HepG2 (cell line): ENCODE results near the gene ZNF174. TPM values are rescaled to one million over a fixed set of nuclear protein-coding genes. Genes with fewer than 3 reads are reported as not detected.

Experiments
- ARHGAP35 ChIP-seq: sonication (generic); formaldehyde crosslinking; IDR thresholded peaks from 2 replicates; pipeline ENCODE4 v1.9.0; 2022; ENCODE audit warnings: mild to moderate bottlenecking, inconsistent platforms, moderate library complexity, missing genetic modification reagents, borderline replicate concordance
- BHLHE40 ChIP-seq: IDR thresholded peaks from 2 replicates; pipeline ENCODE4 v1.6.1; 2011; ENCODE audit warnings: low read length, improper control_type of control experiment
- CERS6 ChIP-seq: sonication (generic); formaldehyde crosslinking; IDR thresholded peaks from 2 replicates; pipeline ENCODE4 v1.5.0; 2020; ENCODE audit warnings: missing genetic modification reagents
- ETV5 ChIP-seq: IDR thresholded peaks from 2 replicates; pipeline ENCODE4 v1.6.1; 2018; ENCODE audit warnings: missing biosample characterization, missing genetic modification reagents, inconsistent platforms, borderline replicate concordance
- ETV6 ChIP-seq: sonication (generic); formaldehyde crosslinking; conservative IDR thresholded peaks from 2 replicates; pipeline ENCODE4 v1.4.0; 2020; ENCODE audit warnings: missing genetic modification reagents
- FOXO1 ChIP-seq: sonication (generic); formaldehyde crosslinking; IDR thresholded peaks from 2 replicates; pipeline ENCODE4 v1.4.0; 2020; ENCODE audit warnings: missing genetic modification reagents
- FOXO4 ChIP-seq: sonication (generic); formaldehyde crosslinking; conservative IDR thresholded peaks from 2 replicates; pipeline ENCODE4 v1.8.1; 2023; ENCODE audit warnings: missing genetic modification reagents
- JUND ChIP-seq: sonication (generic); formaldehyde crosslinking; IDR thresholded peaks from 2 replicates; pipeline ENCODE4 v1.8.0; 2022; ENCODE audit warnings: mild to moderate bottlenecking, missing genetic modification reagents
- MLX ChIP-seq: IDR thresholded peaks from 2 replicates; pipeline ENCODE4 v1.6.1; 2016
- MNT ChIP-seq: fragments of 450-650 bp; IDR thresholded peaks from 2 replicates; pipeline ENCODE4 v1.6.1; 2016
- PLSCR1 ChIP-seq: sonication (generic); formaldehyde crosslinking; IDR thresholded peaks from 2 replicates; pipeline ENCODE4 v1.5.0; 2020; ENCODE audit warnings: missing genetic modification reagents, mild to moderate bottlenecking, borderline replicate concordance
- RAD51 ChIP-seq: fragments of 450-650 bp; IDR thresholded peaks from 2 replicates; pipeline ENCODE4 v1.6.1; 2016; ENCODE audit warnings: borderline replicate concordance
- RARG ChIP-seq: sonication (generic); formaldehyde crosslinking; IDR thresholded peaks from 2 replicates; pipeline ENCODE4 v1.4.0; 2020; ENCODE audit warnings: low read depth, mild to moderate bottlenecking, missing genetic modification reagents
- SNAPC5 ChIP-seq: sonication (generic); formaldehyde crosslinking; IDR thresholded peaks from 2 replicates; pipeline ENCODE4 v1.8.1; 2023; ENCODE audit warnings: mild to moderate bottlenecking, missing genetic modification reagents, borderline replicate concordance
- TCF7L2 ChIP-seq: IDR thresholded peaks from 2 replicates; pipeline ENCODE4 v1.6.1; 2011; ENCODE audit warnings: mild to moderate bottlenecking, low read depth, low read length, moderate library complexity
- YEATS2 ChIP-seq: sonication (generic); formaldehyde crosslinking; IDR thresholded peaks from 2 replicates; pipeline ENCODE4 v1.4.0; 2020; ENCODE audit warnings: missing genetic modification reagents, borderline replicate concordance
- ZBTB42 ChIP-seq: sonication (generic); formaldehyde crosslinking; IDR thresholded peaks from 2 replicates; pipeline ENCODE4 v1.5.0; 2020; ENCODE audit warnings: mild to moderate bottlenecking, missing genetic modification reagents
- ZBTB8A ChIP-seq: sonication (generic); formaldehyde crosslinking; IDR thresholded peaks from 2 replicates; pipeline ENCODE4 v1.4.0; 2020; ENCODE audit warnings: mild to moderate bottlenecking, low read depth, missing genetic modification reagents, borderline replicate concordance
- ZKSCAN8 ChIP-seq: IDR thresholded peaks from 2 replicates; pipeline ENCODE4 v1.6.1; 2016; ENCODE audit warnings: borderline replicate concordance, missing genetic modification reagents, missing compliant biosample characterization
- ZNF24 ChIP-seq: fragments of 450-650 bp; IDR thresholded peaks from 2 replicates; pipeline ENCODE4 v1.6.1; 2017; ENCODE audit warnings: antibody characterized with exemption, mild to moderate bottlenecking
- ZNF3 ChIP-seq: IDR thresholded peaks from 2 replicates; pipeline ENCODE4 v1.7.0; 2017; ENCODE audit warnings: inconsistent platforms
- ZNF333 ChIP-seq: sonication (generic); formaldehyde crosslinking; IDR thresholded peaks from 2 replicates; pipeline ENCODE4 v1.4.0; 2020; ENCODE audit warnings: mild to moderate bottlenecking, missing genetic modification reagents, borderline replicate concordance
- ZNF451 ChIP-seq: sonication (generic); formaldehyde crosslinking; IDR thresholded peaks from 2 replicates; pipeline ENCODE4 v1.5.0; 2020; ENCODE audit warnings: mild to moderate bottlenecking, missing genetic modification reagents
- ZNF761 ChIP-seq: sonication (generic); formaldehyde crosslinking; conservative IDR thresholded peaks from 2 replicates; pipeline ENCODE4 v1.4.0; 2020; ENCODE audit warnings: mild to moderate bottlenecking, missing genetic modification reagents
- ZNF766 ChIP-seq: sonication (generic); formaldehyde crosslinking; IDR thresholded peaks from 2 replicates; pipeline ENCODE4 v1.5.0; 2020; ENCODE audit warnings: missing genetic modification reagents, borderline replicate concordance
- ZNF768 ChIP-seq: sonication (generic); formaldehyde crosslinking; IDR thresholded peaks from 2 replicates; pipeline ENCODE4 v1.4.0; 2020; ENCODE audit warnings: missing genetic modification reagents
- ZSCAN12 ChIP-seq: sonication (generic); formaldehyde crosslinking; IDR thresholded peaks from 2 replicates; pipeline ENCODE4 v1.9.0; 2021; ENCODE audit warnings: mild to moderate bottlenecking, missing genetic modification reagents
- ZZZ3 ChIP-seq: sonication (generic); formaldehyde crosslinking; IDR thresholded peaks from 2 replicates; pipeline ENCODE4 v1.4.0; 2020; ENCODE audit warnings: missing genetic modification reagents, mild to moderate bottlenecking, borderline replicate concordance
- polyA plus RNA-seq, 8 experiments: library from polyadenylated mRNA; depleted of rRNA in 3 of 8; stranded (reverse) in 7 of 8; unstranded in 1 of 8; fragments of >200 nt; fragmentation: Illumina TruSeq in 4 of 8; extraction: Trizol in 4 of 8; gene quantifications; 2 replicates each; pipeline versions ENCODE4 v1.2.1 to v1.2.3, GENCODE V29; 2011 to 2016; ENCODE audit warnings: low read depth in 4 of 8, missing spikeins in 1 of 8, mixed read lengths in 1 of 8; ENCODE audit not compliant: insufficient read depth in 1 of 8
- total RNA-seq, 5 experiments: library from RNA; depleted of rRNA; stranded (reverse); fragments of >200 nt; fragmentation: Illumina TruSeq; extraction: Trizol; gene quantifications; 2 replicates each; pipeline ENCODE4 v1.2.3, GENCODE V29; 2016; ENCODE audit warnings: low read depth in 1 of 5

ZNF174 gene
- total and polyA plus RNA-seq, 2 of the 13 experiments (the other 11 are each of a cell fraction or from before 2014, with no cell fraction given): 8.3 to 10.6 TPM

GRCh38 chr16:3458852-3459361, 57.9 kb downstream of the ZNF174 start (continued):
- no peak for TF ChIP-seq FOXO4 (CRISPR knock-in tag)
- no peak for TF ChIP-seq ZBTB42
- no peak for TF ChIP-seq ZSCAN12
- no peak for TF ChIP-seq ZNF766
- TF ChIP-seq ETV6 (CRISPR knock-in tag): no peak
- no peak for TF ChIP-seq FOXO1
- TF ChIP-seq JUND (CRISPR knock-in tag): no peak
- TF ChIP-seq BHLHE40: peak; percentile 88
- TF ChIP-seq ZKSCAN8 (CRISPR knock-in tag): no peak
- no peak for TF ChIP-seq ARHGAP35 (CRISPR knock-in tag)
- TF ChIP-seq YEATS2 (CRISPR knock-in tag): no peak
- no peak for TF ChIP-seq ZZZ3 (CRISPR knock-in tag)
- no peak for TF ChIP-seq PLSCR1 (CRISPR knock-in tag)
- no peak for TF ChIP-seq TCF7L2
- 0 out of 2 replicates have a peak, but pooled peaks have one; percentile 7 for TF ChIP-seq ZNF24
- no peak for TF ChIP-seq ZBTB8A (CRISPR knock-in tag)
- 0 out of 2 replicates have a peak, but pooled peaks have one; percentile 18 for TF ChIP-seq RARG (CRISPR knock-in tag)
- TF ChIP-seq ZNF451 (CRISPR knock-in tag): no peak
- no peak for TF ChIP-seq ZNF761 (CRISPR knock-in tag)
- TF ChIP-seq CERS6 (CRISPR knock-in tag): no peak
- no peak for TF ChIP-seq ZNF333 (CRISPR knock-in tag)
- TF ChIP-seq ZNF3 (CRISPR knock-in tag): no peak
- no peak for TF ChIP-seq ETV5
- TF ChIP-seq MLX (CRISPR knock-in tag): no peak
- no peak for TF ChIP-seq MNT
- TF ChIP-seq SNAPC5 (CRISPR knock-in tag): no peak
- no peak for TF ChIP-seq ZNF768
- peak; percentile 60; the same call in 1 of the 2 replicates for TF ChIP-seq RAD51
